Gastrocnemius medialis (tissue), 4 donors: ENCODE data around the gene SUCLA2.

Experiments used
- CTCF ChIP-seq, 5 experiments: fragments of 450-650 bp in 3 of 5; fragments of 200-600 bp in 2 of 5; sonication (generic) in 2 of 5; IDR thresholded peaks in 4 of 5; conservative IDR thresholded peaks in 1 of 5; 1 replicate in 4 of 5; 2 replicates in 1 of 5; pipeline ENCODE4 v1.5.1; 2016 to 2019; ENCODE audit warnings: antibody characterized with exemption in 5 of 5, mild to moderate bottlenecking in 3 of 5, moderate library complexity in 3 of 5
- POLR2A ChIP-seq, 2 donors: fragments of 450-650 bp; IDR thresholded peaks; one replicate each; pipeline ENCODE4 v1.6.1; 2017; ENCODE audit warnings: antibody characterized with exemption in 2 of 2, mild to moderate bottlenecking in 2 of 2, moderate library complexity in 2 of 2

GRCh38 chr13:47957073-47957472, 44.0 kb downstream of the SUCLA2 start:
- TF ChIP-seq POLR2A (IDR thresholded peaks at IDR 0.05) (no peak), CTCF (IDR thresholded peaks at IDR 0.05 in 4 of 5, conservative IDR thresholded peaks at IDR 0.05 in 1 of 5) (no peak)
